Measurements from ENCODE around the gene TNS3. TPM values are rescaled to one million over a fixed set of nuclear protein-coding genes. Genes with fewer than 3 reads are reported as not detected.

TNS3 gene
- total RNA-seq, 1 experiment from 2014 or later: 9.5 TPM

DNA sequence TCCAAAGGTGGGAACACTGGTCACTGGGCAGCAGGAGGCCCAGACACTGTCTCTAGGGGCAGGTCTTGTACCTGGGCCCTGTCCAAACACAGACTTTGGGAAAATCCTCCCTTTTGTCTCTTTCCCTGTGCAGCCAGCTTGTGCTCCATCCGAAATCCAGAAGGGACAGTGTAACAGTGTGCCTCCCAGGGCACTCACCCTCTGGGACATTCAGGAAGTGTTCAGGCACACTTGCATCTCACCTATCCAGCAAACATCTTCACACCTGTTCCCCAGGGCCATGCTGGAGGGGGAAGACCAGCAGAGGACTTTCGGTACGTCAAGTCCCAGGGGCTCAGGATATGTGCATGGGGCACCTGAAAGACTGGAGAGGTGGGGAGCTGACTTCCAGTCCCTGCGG is 38.9 kb downstream of the TNS3 start:
- Mint-ChIP-seq H3K27ac (no peak overlapping the region; a peak in 1 of 7 replicates), H3K9me3 (no peaks in the 10 kb centered on the region), H3K4me1 (peaks cover 34 to 57% of the 10 kb centered on the region in 2 experiments), H3K36me3 (ENCODE audit: insufficient read depth in 1 of 3, low read depth in 3 of 3) (peaks cover 0 to 1% (median 0%) of the 10 kb centered on the region in 3 experiments; a peak in 2 of 7 replicates), H3K4me3 (no peak overlapping the region), H3K27me3 (ENCODE audit: low read depth) (peaks cover 59% of the 10 kb centered on the region)
- Histone ChIP-seq H3K9ac (ENCODE audit: extremely low read depth, insufficient read length, low read length) (no peak overlapping the region), H2AFZ (ENCODE audit: low read length) (no peak overlapping the region), H3K4me1 (ENCODE audit: insufficient read depth, low read length) (peaks cover 4% of the 10 kb centered on the region; the same call in 1 of the 2 replicates), H3K4me2 (ENCODE audit: insufficient read depth, insufficient read length, low read length) (no peak overlapping the region), H3K23me2 (ENCODE audit: insufficient read length, low read depth, low read length, poor library complexity, severe bottlenecking) (no peaks in the 10 kb centered on the region), H3K14ac (ENCODE audit: insufficient read depth, low read length) (no peak overlapping the region; the same call in 1 of the 2 replicates), H3K23ac (ENCODE audit: insufficient read length, low read depth, low read length) (no peak overlapping the region), H2BK12ac (ENCODE audit: insufficient read length, low read depth, low read length) (no peak overlapping the region), H4K91ac (ENCODE audit: insufficient read length, low read depth, low read length) (no peak overlapping the region), H3K27ac (ENCODE audit: insufficient read length, low read depth, low read length) (no peak overlapping the region), H2BK20ac (ENCODE audit: low read depth, low read length, poor library complexity, severe bottlenecking) (no peak overlapping the region), H3K18ac (ENCODE audit: insufficient read length, low read depth, low read length) (no peak overlapping the region), H3K9me3 (ENCODE audit: control insufficient read depth, low read depth, low read length) (no peaks in the 10 kb centered on the region), H3K79me1 (ENCODE audit: insufficient read depth, low read depth, low read length, poor library complexity, severe bottlenecking) (no peaks in the 10 kb centered on the region), H3T11ph (ENCODE audit: low read length) (no peak overlapping the region), H3K56ac (ENCODE audit: insufficient read length, low read depth, low read length) (no peak overlapping the region), H3K27me3 (ENCODE audit: insufficient read depth, low read length) (no peaks in the 10 kb centered on the region; the same call in 1 of the 2 replicates), H4K5ac (ENCODE audit: insufficient read length, low read depth, low read length) (no peak overlapping the region), H4K8ac (replicated peaks; ENCODE audit: insufficient read length, low read depth, low read length) (no peak overlapping the region), H2AK5ac (ENCODE audit: insufficient read length, low read length) (no peak overlapping the region), H2BK120ac (ENCODE audit: low read depth, low read length, poor library complexity, severe bottlenecking) (no peak overlapping the region), H3K79me2 (ENCODE audit: insufficient read depth, low read length) (no peaks in the 10 kb centered on the region; the same call in 1 of the 2 replicates), H4K20me1 (ENCODE audit: control insufficient read depth, insufficient read depth, insufficient read length) (no peaks in the 10 kb centered on the region), H2BK15ac (ENCODE audit: low read depth, low read length) (no peak overlapping the region), H3K4ac (ENCODE audit: low read depth, low read length) (no peak overlapping the region), H2BK5ac (ENCODE audit: insufficient read length, low read length) (no peak overlapping the region)
- no CpG with 5 or more reads among the region's 4 CpGs for WGBS (ENCODE audit: extremely low coverage, insufficient read length, low lambda C conversion rate)
- no peak for DNase-seq
- TF ChIP-seq, protein P1, sequence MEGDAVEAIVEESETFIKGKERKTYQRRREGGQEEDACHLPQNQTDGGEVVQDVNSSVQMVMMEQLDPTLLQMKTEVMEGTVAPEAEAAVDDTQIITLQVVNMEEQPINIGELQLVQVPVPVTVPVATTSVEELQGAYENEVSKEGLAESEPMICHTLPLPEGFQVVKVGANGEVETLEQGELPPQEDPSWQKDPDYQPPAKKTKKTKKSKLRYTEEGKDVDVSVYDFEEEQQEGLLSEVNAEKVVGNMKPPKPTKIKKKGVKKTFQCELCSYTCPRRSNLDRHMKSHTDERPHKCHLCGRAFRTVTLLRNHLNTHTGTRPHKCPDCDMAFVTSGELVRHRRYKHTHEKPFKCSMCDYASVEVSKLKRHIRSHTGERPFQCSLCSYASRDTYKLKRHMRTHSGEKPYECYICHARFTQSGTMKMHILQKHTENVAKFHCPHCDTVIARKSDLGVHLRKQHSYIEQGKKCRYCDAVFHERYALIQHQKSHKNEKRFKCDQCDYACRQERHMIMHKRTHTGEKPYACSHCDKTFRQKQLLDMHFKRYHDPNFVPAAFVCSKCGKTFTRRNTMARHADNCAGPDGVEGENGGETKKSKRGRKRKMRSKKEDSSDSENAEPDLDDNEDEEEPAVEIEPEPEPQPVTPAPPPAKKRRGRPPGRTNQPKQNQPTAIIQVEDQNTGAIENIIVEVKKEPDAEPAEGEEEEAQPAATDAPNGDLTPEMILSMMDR (conservative IDR thresholded peaks at IDR 0.05): no peak
